ENCODE data around the gene MOB2.
"Not testable (repeated sequence)": the region's sequence is repeated elsewhere in the genome, so short reads cannot be mapped to it uniquely, and the experiment has no call there.

Gene MOB2

DNA sequence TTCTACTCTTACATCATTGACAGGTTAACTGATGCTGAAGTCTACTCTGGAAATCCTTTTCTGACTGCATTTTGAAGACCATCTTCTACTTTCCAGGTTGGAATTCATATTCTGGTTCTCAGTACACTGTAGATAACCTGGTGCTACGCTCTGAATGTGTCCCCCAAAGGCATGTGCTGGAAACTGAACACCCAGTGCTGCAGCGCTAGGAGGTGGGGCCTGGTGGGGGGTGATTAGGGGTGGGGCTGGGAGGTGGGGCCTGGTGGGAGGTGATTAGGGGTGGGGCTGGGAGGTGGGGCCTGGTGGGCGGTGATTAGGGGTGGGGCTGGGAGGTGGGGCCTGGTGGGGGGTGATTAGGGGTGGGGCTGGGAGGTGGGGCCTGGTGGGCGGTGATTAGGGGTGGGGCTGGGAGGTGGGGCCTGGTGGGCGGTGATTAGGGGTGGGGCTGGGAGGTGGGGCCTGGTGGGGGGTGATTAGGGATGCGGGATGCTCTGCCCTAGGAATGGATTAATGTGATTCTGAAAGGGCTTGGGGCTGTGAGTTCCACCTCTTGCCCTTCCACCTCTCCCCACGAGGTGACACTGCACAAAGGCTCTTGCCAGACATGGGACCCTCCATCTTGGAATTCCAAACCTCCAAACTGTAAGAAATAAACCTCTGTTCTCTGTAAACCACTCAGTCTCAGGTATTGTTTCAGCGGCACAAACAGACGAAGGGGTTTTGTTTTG, 26.1 kb upstream of the MOB2 start:
- not testable (repeated sequence) for H3K9me3 Mint-ChIP-seq (ENCODE audit: low read depth)
- Mint-ChIP-seq H3K27ac (peak overlapping the region; percentile 37), H3K4me1 (ENCODE audit: low read depth) (peaks cover 55% of the 10 kb centered on the region)

GRCh38 chr11:1511937-1512496, 25.4 kb upstream of the MOB2 start:
- H3K27ac Mint-ChIP-seq, result peak overlapping the region; percentile 37
- no peaks in the 10 kb centered on the region for H3K36me3 Mint-ChIP-seq
- no peaks in the 10 kb centered on the region for H3K27me3 Mint-ChIP-seq
- peaks cover 54% of the 10 kb centered on the region for H3K4me1 Mint-ChIP-seq (ENCODE audit: low read depth)
- no peak overlapping the region for H3K4me3 Mint-ChIP-seq
- H3K9me3 Mint-ChIP-seq (ENCODE audit: low read depth), result no peaks in the 10 kb centered on the region

More for the DNA sequence above, 26.1 kb upstream of the MOB2 start:
- H3K27me3 Mint-ChIP-seq, H3K4me3 Mint-ChIP-seq, H3K36me3 Mint-ChIP-seq: not testable (repeated sequence)

GRCh38 chr11:1510928-1511327, 24.3 kb upstream of the MOB2 start:
- Mint-ChIP-seq H3K36me3 (no peaks in the 10 kb centered on the region), H3K27me3 (no peaks in the 10 kb centered on the region), H3K4me3 (no peak overlapping the region), H3K4me1 (ENCODE audit: low read depth) (peaks cover 49% of the 10 kb centered on the region), H3K27ac (no peak overlapping the region), H3K9me3 (ENCODE audit: low read depth) (no peaks in the 10 kb centered on the region)

DNA sequence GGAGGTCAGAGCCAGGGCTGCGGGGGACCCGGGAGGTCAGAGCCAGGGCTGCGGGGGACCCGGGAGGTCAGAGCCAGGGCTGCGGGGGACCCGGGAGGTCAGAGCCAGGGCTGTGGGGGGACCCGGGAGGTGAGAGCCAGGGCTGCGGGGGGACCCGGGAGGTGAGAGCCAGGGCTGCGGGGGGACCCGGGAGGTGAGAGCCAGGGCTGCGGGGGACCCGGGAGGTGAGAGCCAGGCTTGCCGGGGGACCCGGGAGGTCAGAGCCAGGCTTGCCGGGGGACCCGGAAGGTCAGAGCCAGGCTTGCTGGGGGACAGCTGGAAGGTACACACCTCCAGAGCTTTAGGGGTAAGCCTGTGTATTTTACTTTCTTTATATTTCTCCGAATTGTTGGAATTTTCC, 23.8 kb upstream of the MOB2 start:
- not testable (repeated sequence) for H3K27me3 Mint-ChIP-seq; H3K27ac Mint-ChIP-seq; H3K9me3 Mint-ChIP-seq (ENCODE audit: low read depth); H3K4me3 Mint-ChIP-seq; H3K36me3 Mint-ChIP-seq
- peaks cover 47% of the 10 kb centered on the region for H3K4me1 Mint-ChIP-seq (ENCODE audit: low read depth)

DNA sequence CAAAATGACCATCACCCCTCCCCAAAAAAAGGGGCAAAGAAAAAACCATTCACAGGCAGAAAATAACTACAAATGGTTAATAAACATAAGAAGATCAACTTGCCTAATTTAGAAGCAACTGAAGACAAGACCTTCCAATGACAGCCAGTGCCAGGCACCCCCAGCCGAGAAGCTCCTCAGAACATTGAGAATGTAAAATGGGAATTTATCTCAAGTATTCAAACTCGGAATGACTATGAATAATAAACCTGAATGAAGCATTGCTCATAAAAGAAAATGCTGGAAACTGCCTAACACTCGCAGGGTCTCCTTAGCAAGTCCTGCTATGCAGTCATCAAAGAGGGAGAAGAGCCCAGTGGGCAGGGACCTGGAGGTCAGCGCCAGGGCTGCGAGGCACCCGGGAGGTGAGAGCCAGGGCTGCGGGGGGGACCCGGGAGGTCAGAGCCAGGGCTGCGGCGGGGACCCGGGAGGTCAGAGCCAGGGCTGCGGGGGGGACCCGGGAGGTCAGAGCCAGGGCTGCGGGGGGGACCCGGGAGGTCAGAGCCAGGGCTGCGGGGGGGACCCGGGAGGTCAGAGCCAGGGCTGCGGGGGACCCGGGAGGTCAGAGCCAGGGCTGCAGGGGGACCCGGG, 23.2 kb upstream of the MOB2 start:
- Mint-ChIP-seq H3K4me1 (ENCODE audit: low read depth) (peaks cover 46% of the 10 kb centered on the region), H3K36me3 (no peaks in the 10 kb centered on the region), H3K27ac (no peak overlapping the region), H3K27me3 (no peaks in the 10 kb centered on the region), H3K9me3 (ENCODE audit: low read depth) (no peaks in the 10 kb centered on the region), H3K4me3 (no peak overlapping the region)

GRCh38 chr11:1508986-1509385, 22.4 kb upstream of the MOB2 start:
- Mint-ChIP-seq H3K27me3 (no peaks in the 10 kb centered on the region), H3K4me3 (no peak overlapping the region), H3K4me1 (ENCODE audit: low read depth) (peaks cover 42% of the 10 kb centered on the region), H3K36me3 (no peaks in the 10 kb centered on the region), H3K9me3 (ENCODE audit: low read depth) (no peaks in the 10 kb centered on the region), H3K27ac (no peak overlapping the region)

GRCh38 chr11:1508491-1508891, 21.9 kb upstream of the MOB2 start:
- no peaks in the 10 kb centered on the region for H3K27me3 Mint-ChIP-seq
- H3K9me3 Mint-ChIP-seq (ENCODE audit: low read depth), result no peaks in the 10 kb centered on the region
- H3K4me3 Mint-ChIP-seq, result no peak overlapping the region
- H3K36me3 Mint-ChIP-seq, result no peaks in the 10 kb centered on the region
- H3K4me1 Mint-ChIP-seq (ENCODE audit: low read depth), result peaks cover 40% of the 10 kb centered on the region
- H3K27ac Mint-ChIP-seq, result no peak overlapping the region

DNA sequence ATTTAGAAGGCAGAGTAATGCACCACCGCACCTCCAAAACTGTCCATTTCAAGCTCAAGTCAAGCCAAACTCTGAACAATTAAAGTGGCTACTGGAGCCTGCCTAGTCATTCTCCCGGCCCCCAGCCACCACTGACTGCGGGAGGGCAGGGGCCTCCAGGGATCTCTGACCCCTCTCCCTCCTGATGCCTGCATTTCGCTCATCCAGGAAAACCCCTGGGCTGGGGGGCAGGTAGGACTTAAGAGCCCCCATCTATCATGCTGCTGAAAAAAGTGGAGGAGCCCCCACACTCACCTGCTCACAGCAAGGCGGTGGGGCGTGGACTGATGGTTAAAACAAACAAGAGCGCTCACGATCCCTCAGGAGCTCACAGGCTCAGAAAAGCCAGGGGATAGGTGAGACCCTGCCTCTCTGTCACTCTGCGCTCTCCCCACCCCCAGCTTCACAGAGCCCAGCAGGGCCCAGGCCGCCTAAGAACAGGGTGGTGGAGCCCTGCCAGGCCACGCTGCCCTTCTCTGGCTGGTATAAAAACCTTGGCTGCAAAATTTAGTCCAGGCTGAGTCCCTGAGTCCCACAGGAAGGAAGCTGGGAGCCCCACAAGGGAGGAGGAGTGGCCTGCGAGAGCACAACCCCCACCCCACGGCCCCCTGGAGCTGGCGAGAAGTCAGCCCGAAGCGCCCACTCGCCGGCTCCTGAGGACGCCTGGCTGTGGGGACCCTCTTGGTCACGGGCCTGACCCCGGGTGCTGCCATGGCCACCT, 21.0 kb upstream of the MOB2 start:
- Mint-ChIP-seq H3K36me3 (no peaks in the 10 kb centered on the region), H3K27ac (no peak overlapping the region), H3K4me3 (no peak overlapping the region), H3K9me3 (ENCODE audit: low read depth) (no peaks in the 10 kb centered on the region), H3K4me1 (ENCODE audit: low read depth) (peaks cover 36% of the 10 kb centered on the region), H3K27me3 (no peaks in the 10 kb centered on the region)

GRCh38 chr11:1506981-1507380, 20.4 kb upstream of the MOB2 start:
- Mint-ChIP-seq H3K4me1 (ENCODE audit: low read depth) (peaks cover 33% of the 10 kb centered on the region), H3K27ac (peak overlapping the region; percentile 54), H3K4me3 (no peak overlapping the region), H3K27me3 (no peaks in the 10 kb centered on the region), H3K36me3 (no peaks in the 10 kb centered on the region), H3K9me3 (ENCODE audit: low read depth) (no peaks in the 10 kb centered on the region)

DNA sequence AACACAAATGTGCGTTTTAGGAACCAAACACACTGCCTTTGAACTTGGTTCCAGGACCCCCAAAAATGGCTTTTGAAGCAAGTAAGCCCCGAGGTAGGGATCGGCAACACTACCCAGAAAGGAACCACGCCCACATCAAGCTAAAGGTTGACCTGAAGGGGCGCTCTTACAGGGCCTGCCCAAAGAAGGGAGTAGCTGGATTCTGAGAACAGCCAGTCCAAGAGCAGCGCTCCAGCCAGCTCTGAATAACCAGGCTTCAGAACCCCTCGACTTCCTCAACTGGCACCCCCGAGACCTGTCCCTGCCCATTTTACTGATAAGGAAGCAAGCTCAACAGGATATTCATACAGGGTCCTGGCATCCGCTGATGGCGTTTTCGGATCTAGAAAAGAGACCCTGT, 18.9 kb upstream of the MOB2 start:
- no peak overlapping the region for H3K27ac Mint-ChIP-seq
- no peaks in the 10 kb centered on the region for H3K36me3 Mint-ChIP-seq
- H3K4me1 Mint-ChIP-seq (ENCODE audit: low read depth), result peaks cover 34% of the 10 kb centered on the region
- no peaks in the 10 kb centered on the region for H3K9me3 Mint-ChIP-seq (ENCODE audit: low read depth)
- no peak overlapping the region for H3K4me3 Mint-ChIP-seq
- H3K27me3 Mint-ChIP-seq, result no peaks in the 10 kb centered on the region

DNA sequence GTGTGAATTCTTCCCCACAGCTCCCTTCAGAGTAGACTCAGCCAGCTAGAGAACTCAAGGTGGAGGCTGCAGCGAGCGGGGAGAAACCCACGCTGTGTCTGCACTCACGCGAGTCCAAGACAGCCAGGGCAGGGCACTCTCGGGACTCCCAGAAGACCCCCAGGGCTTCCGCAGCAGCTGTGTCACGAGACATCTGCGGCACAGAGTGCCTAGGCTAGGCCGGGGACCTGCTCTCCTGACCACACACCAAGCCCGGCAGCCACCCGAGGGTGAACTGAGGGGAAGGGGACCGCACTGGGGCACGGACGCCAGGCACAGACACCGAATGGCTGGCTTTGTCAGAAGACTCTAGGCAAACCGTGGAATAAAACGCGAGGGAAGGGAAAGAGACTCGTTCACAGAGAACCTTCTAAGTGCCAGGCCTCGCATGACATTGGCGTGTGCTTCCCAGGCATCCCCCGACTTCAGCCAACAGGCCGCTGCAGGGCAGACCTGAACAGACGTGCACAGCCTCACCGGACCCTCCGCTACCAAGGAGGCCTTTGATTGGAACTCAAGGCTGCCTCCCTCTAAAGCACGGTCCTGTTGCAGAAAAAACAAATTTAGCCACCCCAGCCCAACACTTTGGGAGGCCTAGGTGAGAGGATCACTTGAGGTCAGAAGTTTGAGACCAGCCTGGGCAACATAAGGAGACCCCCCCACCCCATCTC, 18.2 kb upstream of the MOB2 start:
- peaks cover 33% of the 10 kb centered on the region for H3K4me1 Mint-ChIP-seq (ENCODE audit: low read depth)
- no peaks in the 10 kb centered on the region for H3K27me3 Mint-ChIP-seq
- H3K27ac Mint-ChIP-seq, result no peak overlapping the region
- no peak overlapping the region for H3K4me3 Mint-ChIP-seq
- H3K9me3 Mint-ChIP-seq (ENCODE audit: low read depth), result no peaks in the 10 kb centered on the region
- H3K36me3 Mint-ChIP-seq, result peaks cover 2% of the 10 kb centered on the region

- peaks cover 3% of the 10 kb centered on the region for H3K36me3 Mint-ChIP-seq
- H3K4me1 Mint-ChIP-seq (ENCODE audit: low read depth), result peaks cover 27% of the 10 kb centered on the region
- H3K9me3 Mint-ChIP-seq (ENCODE audit: low read depth), result no peaks in the 10 kb centered on the region
- H3K4me3 Mint-ChIP-seq, result no peak overlapping the region
- no peaks in the 10 kb centered on the region for H3K27me3 Mint-ChIP-seq
- no peak overlapping the region for H3K27ac Mint-ChIP-seq
Observed at GRCh38 chr11:1504138-1504537, 17.6 kb upstream of the MOB2 start.

- peaks cover 28% of the 10 kb centered on the region for H3K4me1 Mint-ChIP-seq (ENCODE audit: low read depth)
- H3K27ac Mint-ChIP-seq, result no peak overlapping the region
- peaks cover 7% of the 10 kb centered on the region for H3K36me3 Mint-ChIP-seq
- no peaks in the 10 kb centered on the region for H3K9me3 Mint-ChIP-seq (ENCODE audit: low read depth)
- H3K4me3 Mint-ChIP-seq, result no peak overlapping the region
- H3K27me3 Mint-ChIP-seq, result no peaks in the 10 kb centered on the region
Observed at GRCh38 chr11:1503708-1504104, 17.1 kb upstream of the MOB2 start.

- H3K9me3 Mint-ChIP-seq (ENCODE audit: low read depth), result no peaks in the 10 kb centered on the region
- peaks cover 12% of the 10 kb centered on the region for H3K36me3 Mint-ChIP-seq
- H3K27me3 Mint-ChIP-seq, result no peaks in the 10 kb centered on the region
- H3K4me3 Mint-ChIP-seq, result no peak overlapping the region
- no peak overlapping the region for H3K27ac Mint-ChIP-seq
- H3K4me1 Mint-ChIP-seq (ENCODE audit: low read depth), result peaks cover 33% of the 10 kb centered on the region
Observed at GRCh38 chr11:1502954-1503707, 16.6 kb upstream of the MOB2 start.

All from activated naive CD8-positive, alpha-beta T cell (primary cell).